NCI-H2029 (cell line): ENCODE results near the gene ARSJ.
"Not testable (repeated sequence)": the region's sequence is repeated elsewhere in the genome, so short reads cannot be mapped to it uniquely, and the experiment has no call there.

Experiments
- DNase-seq: peaks from one replicate; lab custom pipeline; 2025; lab: John Stamatoyannopoulos, UW

ARSJ gene

GRCh38 chr4:113957956-113958355 lies 21.5 kb downstream of the ARSJ start:
- no peak for DNase-seq

GRCh38 chr4:113955948-113956347 lies 23.5 kb downstream of the ARSJ start:
- no peak for DNase-seq

GRCh38 chr4:113955411-113955810 lies 24.0 kb downstream of the ARSJ start:
- DNase-seq = no peak

DNA sequence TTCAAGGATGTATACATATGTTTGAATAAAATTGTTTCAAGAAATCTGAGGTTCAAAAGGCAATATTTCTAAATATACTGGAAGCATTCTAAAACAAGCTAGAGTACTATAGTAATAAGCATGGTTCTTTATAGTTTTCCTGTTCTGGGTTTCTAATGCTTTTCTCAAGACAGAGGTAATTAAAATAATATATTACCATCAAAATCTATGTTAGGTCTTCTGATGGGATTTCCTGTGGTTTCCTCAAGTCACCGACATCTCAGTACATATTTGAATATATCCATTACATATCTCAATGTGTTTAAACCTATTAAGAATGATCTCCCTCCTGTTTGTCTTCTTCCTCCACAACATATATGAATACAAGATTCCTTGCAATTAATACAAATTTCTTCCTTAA lies 25.6 kb downstream of the ARSJ start:
- no peak for DNase-seq

- DNase-seq = peak; percentile 32
Observed at GRCh38 chr4:113952452-113953029, 26.9 kb downstream of the ARSJ start.

- DNase-seq = no peak
Observed at GRCh38 chr4:113951263-113951662, 28.2 kb downstream of the ARSJ start.

- DNase-seq = no peak
Observed at GRCh38 chr4:113950207-113950606, 29.2 kb downstream of the ARSJ start.

DNA sequence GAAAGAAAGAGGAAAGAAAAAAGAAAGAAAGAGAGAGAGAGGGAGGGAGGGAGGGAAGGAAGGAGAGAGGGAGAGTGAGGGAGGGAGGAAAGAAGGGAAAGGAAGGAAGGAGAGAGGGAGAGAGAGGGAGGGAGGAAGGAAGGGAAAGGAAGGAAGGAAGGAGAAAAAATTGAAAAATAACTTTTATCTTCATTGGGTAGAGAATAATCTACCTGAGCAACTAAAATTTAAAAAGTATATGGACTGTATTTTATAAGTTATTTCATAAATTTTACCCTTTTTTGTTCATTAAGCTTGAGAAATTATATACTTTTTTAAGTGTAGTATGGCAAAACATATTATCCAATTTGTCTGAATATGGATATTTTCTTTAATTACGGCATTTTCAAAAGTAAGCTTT lies 32.0 kb downstream of the ARSJ start:
- DNase-seq = no peak

DNA sequence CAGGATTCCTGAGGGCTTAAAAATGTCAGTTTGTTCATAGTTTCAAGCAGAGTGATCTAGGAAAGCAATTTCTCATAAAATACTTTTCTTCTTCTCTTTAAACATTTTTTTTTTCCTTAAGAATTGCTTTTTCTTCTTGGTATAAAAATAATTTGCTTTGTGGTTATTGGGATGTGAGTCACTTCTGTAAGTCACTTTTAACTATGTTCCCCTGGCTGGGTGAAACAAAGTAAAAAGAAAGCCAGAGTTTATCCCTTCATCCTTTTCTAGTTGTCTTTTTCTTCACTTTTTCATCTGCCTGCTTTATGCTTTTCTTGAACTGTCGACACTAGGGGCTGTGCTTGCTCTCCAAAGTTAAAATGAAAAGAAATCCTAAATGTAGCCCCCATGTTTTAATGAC lies 33.5 kb downstream of the ARSJ start:
- no peak for DNase-seq

DNA sequence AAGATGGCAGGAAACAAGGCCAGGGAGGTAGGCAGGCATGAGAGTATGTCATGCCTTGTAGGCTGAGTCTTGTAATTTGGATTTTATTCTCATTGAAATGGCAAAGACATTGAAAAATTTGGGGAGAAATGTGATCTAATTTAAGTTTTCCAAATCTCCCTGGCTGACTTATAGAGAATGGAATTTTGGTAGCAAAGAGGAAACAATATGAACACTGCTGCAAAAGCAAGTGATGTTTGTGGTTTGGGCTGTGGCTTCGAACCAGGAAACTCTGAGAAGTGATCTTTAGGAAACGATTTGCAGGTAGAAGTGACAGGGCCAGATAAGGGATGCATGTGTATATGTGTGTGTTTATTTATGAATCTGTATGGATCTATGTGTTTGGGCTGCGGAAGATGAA lies 35.6 kb downstream of the ARSJ start:
- DNase-seq = no peak

GRCh38 chr4:113943085-113943484 lies 36.4 kb downstream of the ARSJ start:
- DNase-seq = no peak

- no peak for DNase-seq
Observed at GRCh38 chr4:113941836-113942235, 37.6 kb downstream of the ARSJ start.

GRCh38 chr4:113940103-113940502 lies 39.3 kb downstream of the ARSJ start:
- DNase-seq = not testable (repeated sequence)

DNA sequence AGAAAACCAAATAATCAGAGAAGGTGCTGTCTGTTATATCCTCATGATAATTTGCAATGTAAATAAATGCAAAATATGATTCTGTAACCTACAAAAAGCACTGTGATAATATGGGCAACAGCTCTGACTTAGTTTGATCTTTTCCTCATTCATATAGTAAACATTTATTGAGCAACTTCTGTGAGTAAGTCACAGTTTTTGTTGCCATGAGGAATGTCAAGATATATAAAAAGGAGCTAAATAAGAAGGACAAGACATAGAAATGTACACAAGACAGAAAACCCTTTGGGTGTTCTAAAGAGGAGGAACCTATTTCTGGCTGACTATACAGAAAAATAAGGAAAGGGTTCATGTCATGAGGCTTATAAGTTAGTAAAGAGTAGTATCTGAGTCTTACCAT lies 44.3 kb downstream of the ARSJ start:
- DNase-seq = no peak

GRCh38 chr4:113924706-113925105 lies 54.7 kb downstream of the ARSJ start:
- DNase-seq = not testable (repeated sequence)

DNA sequence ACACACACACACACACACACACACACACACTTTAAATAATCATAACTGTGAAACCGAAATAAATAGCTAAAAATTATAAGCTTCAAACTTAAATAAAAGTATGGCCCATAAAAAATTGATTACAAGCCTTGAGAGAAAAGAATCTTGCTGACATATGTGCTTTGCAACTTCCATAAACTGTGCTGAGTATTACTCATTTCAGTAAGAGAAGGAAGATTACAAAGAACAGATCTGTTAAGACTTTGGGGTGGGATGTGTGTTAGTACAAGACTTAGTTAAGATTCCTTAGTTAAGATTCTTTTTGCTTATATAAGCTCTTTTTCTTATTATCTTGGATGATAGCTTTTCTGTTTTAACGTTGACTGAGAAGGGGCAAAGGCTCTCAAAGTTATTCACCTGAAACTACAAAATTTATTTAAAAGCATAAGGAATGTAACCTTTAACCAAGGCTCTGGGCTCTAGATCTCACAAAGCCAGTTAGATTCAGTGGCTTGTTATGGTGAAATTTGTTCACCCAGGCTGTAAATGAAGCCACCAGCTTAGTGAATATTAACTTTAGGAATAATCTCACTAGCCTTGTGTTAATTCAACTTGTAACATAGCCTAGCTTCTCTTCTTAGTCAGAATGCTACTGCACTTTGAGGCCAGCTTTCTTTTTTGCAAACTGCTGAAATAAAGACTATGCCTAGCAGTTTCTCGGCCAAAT lies 58.2 kb downstream of the ARSJ start:
- DNase-seq = no peak

GRCh38 chr4:113919611-113920010 lies 59.8 kb downstream of the ARSJ start:
- DNase-seq = no peak

- no peak for DNase-seq
Observed at GRCh38 chr4:113919145-113919544, 60.3 kb downstream of the ARSJ start.

DNA sequence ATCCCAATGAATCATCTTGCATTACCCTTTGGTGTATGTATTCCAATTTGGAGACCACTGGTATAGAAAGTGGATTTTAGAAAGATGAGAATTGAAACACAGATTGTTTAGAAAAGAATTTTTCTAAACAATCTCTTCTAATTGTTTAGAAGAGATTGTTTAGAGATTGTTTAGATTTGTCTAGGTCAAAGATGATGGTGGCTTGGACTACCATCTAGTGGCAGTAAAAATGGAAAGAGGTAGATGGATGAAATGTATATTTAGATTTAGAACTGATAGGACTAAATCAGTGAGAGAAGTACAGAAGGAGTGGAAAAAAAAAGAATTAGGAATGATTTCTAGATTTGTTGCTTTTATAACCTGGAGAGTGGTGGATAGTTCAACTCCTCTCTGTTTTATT lies 70.6 kb downstream of the ARSJ start:
- no peak for DNase-seq

GRCh38 chr4:113907559-113907958 lies 71.9 kb downstream of the ARSJ start:
- no peak for DNase-seq

GRCh38 chr4:113905301-113905700 lies 74.1 kb downstream of the ARSJ start:
- no peak for DNase-seq

DNA sequence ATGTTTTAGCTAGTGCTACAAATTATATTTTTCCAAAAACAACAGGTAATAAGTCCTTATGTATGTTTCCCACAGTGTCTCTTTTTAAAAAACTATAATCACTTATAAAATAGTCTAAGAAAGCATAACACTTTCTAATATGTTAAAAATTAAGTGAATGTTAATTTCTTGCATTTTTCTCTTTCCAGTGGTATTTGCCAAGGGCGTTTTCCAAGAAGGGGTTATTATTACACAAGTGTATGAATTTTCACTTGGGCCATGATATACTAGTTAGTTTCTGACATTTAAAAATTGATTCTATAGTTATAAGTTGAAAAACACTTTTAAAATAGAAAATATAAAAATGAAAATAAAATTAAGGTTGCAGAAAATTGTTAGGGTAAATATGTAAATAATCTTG lies 74.6 kb downstream of the ARSJ start:
- no peak for DNase-seq

- DNase-seq = no peak
Observed at GRCh38 chr4:113901994-113902787, 77.3 kb downstream of the ARSJ start.
